K562 treated with DMSO at 1 percent for 48 hours (cell line): ENCODE data around the gene EIF6. TPM values are rescaled to one million over a fixed set of nuclear protein-coding genes. Genes with fewer than 3 reads are reported as not detected.

Experiments
- total RNA-seq: library from RNA; unstranded; fragments of 300-600 nt; gene quantifications from 2 replicates; pipeline ENCODE4 v1.2.3, GENCODE V29; 2022; ENCODE audit warnings: low replicate concordance; ENCODE audit errors: extremely low read depth

EIF6 gene
- total RNA-seq = not detected in 2 replicates

DNA sequence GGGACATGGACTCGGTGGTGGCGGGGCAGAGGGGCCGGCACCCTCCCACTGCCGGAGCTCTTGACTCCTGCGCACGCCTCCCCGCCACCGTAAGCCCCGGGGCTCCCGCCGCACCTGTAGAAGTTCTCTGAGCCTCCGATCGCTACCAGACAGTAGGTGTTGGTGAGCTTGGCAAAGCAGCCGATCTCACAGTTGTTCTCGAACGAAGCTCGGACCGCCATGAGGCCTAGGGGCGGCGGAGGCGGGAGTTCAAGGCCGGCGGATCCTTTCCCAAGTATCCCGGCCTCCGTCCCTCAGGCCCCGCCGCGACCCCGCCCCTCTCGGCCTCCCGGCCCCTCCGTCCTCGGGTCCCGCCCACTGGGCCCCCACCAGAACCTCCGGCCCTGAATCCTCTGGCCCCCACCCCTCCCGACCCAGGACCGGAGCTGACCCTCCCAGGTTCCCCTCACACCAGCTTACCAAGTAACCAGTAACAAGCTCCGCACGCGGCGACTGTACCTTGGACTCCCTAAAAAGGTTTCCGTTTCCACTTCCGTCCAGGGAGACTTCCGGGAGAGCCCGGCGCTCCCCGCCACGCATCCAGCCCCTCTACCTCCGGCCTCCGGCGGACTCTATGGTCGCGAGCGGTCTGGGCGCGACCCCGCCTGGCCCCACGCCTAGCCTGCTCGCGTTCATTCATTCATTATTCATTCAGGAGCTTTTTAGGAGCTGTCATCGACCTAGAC, at the start of gene EIF6:
TSS of gene EIF6 (minus strand) at position 506 of the 725 bp plus-strand sequence. CDS start at position 221, 285 bp downstream.

GRCh38 chr20:35291654-35292503, 7.3 kb upstream of the EIF6 start, which contains the start of gene FAM83C:
Gene FAM83C, minus strand, starts transcription at chr20:35292425. Its CDS starts 121 bp downstream, at chr20:35292304.

GRCh38 chr20:35277531-35278395, 6.8 kb downstream of the EIF6 start, which contains the start of gene MMP24OS:
Gene MMP24OS, minus strand, starts transcription at chr20:35278122. Its CDS starts 193 bp downstream, at chr20:35277929.

Other genes starting within 250 kb of the EIF6 start
- not detected in 2 replicates for gene TRPC4AP, start 192.0 kb downstream of the EIF6 start, total RNA-seq
- not detected in 2 replicates for gene EDEM2, start 137.4 kb downstream of the EIF6 start, total RNA-seq
- gene PROCR, start 112.7 kb downstream of the EIF6 start, total RNA-seq = 1,138 TPM in 1 of 2 replicates, not detected in the other
- gene MMP24, start 58.1 kb downstream of the EIF6 start, total RNA-seq = not detected in 2 replicates
- gene MMP24OS, start 6.7 kb downstream of the EIF6 start, total RNA-seq = not detected in 2 replicates
- gene FAM83C, start 7.7 kb upstream of the EIF6 start, total RNA-seq = not detected in 2 replicates
- not detected in 2 replicates for gene UQCC1, start 127.2 kb upstream of the EIF6 start, total RNA-seq
- gene GDF5, start 153.5 kb upstream of the EIF6 start, total RNA-seq = not detected in 2 replicates
- not detected in 2 replicates for gene CEP250, start 170.8 kb upstream of the EIF6 start, total RNA-seq
- not detected in 2 replicates for gene C20orf173, start 244.9 kb upstream of the EIF6 start, total RNA-seq